BE2C (cell line): ENCODE data around the gene GRM5. TPM values are rescaled to one million over a fixed set of nuclear protein-coding genes. Genes with fewer than 3 reads are reported as not detected.
"Not testable (repeated sequence)": the region's sequence is repeated elsewhere in the genome, so short reads cannot be mapped to it uniquely, and the experiment has no call there.

Experiments used
- DNase-seq: peaks from one replicate; pipeline ENCODE4 v3.0.0-alpha.2; 2020
- H3K27me3 ChIP-seq: fragments of 250-450 bp; sonication (Bioruptor Pico); 2 replicates; pipeline ENCODE4 v1.5.1; 2020; ENCODE audit warnings: mild to moderate bottlenecking
- H3K36me3 ChIP-seq: fragments of 250-450 bp; sonication (Bioruptor Pico); 2 replicates; pipeline ENCODE4 v1.5.1; 2020; ENCODE audit warnings: mild to moderate bottlenecking
- H3K4me1 ChIP-seq: fragments of 250-450 bp; sonication (Bioruptor Pico); 2 replicates; pipeline ENCODE4 v1.5.1; 2020
- H3K4me3 ChIP-seq: 2 replicates; pipeline ENCODE4 v1.5.1; 2011; ENCODE audit warnings: low read depth, low read length
- H3K9me3 ChIP-seq: fragments of 250-450 bp; sonication (Bioruptor Pico); 2 replicates; pipeline ENCODE4 v1.5.1; 2020
- CTCF ChIP-seq: IDR thresholded peaks from 2 replicates; pipeline ENCODE4 v1.5.1; 2012; ENCODE audit warnings: mild to moderate bottlenecking, low read depth, low read length
- polyA plus RNA-seq: library from polyadenylated mRNA; unstranded; fragments of >200 nt; gene quantifications from one replicate; pipeline ENCODE4 v1.2.1, GENCODE V29; 2012; ENCODE audit warnings: low read depth, missing spikeins; ENCODE audit not compliant: insufficient read length, insufficient read depth

GRM5 gene
- polyA plus RNA-seq: not detected

DNA sequence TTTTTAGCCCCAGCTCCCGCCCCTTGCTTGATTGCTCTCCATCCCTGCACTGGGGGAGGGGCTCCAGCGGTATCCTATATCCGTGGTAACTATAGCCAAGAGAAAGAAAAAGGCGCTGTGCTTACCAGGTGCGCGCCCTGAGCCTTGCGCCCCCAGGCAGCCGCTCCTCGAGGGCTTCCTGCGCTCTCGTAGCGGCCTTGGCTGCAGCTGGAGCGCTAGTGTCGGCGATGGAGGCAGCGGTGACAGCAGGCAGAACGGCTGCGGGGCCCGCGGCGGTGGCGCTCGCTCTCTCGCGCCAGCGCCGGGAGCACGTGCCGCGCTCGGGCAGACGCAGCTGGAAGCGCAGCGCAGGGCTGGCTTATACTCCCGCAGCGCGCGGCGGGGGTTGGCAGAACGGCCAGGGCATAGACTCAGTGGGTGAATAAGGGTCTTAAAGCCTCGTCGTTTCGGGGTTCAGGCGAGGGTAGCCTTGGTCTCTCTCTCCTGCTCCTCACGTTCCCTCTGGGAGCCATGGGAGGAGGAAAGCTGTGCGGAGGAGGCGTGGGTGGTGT, at the start of gene GRM5:
Gene GRM5, minus strand, starts transcription at position 332 of the 551 bp plus-strand sequence. CDS start 18,110 bp downstream, outside the sequence.
- not testable (repeated sequence) for H3K4me1 ChIP-seq, H3K27me3 ChIP-seq, H3K36me3 ChIP-seq, H3K4me3 ChIP-seq, H3K9me3 ChIP-seq
- DNase-seq: peak; percentile 21

DNA sequence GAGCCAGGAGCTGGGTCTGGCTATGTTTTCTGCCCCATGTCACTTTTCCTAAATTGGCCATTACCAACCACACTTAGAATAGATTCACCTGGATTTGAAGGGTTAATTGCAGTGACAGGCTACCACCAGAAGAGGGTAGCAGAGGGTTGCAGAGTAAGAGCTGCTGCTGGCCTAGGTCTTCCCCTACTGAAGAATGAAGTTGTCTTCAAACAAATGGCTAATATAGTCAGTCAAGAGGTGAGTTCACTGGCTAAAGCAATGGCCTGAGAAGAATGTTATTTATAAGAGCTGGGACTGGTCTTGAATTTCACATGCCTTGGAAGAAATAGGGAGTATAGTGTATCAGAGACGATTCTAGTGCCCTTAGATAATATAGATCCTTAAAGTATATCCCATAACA, 32.2 kb upstream of the GRM5 start:
- not testable (repeated sequence) for H3K36me3 ChIP-seq, H3K4me1 ChIP-seq, H3K27me3 ChIP-seq, H3K9me3 ChIP-seq, H3K4me3 ChIP-seq, DNase-seq
- TF ChIP-seq CTCF: peak; percentile 79

DNA sequence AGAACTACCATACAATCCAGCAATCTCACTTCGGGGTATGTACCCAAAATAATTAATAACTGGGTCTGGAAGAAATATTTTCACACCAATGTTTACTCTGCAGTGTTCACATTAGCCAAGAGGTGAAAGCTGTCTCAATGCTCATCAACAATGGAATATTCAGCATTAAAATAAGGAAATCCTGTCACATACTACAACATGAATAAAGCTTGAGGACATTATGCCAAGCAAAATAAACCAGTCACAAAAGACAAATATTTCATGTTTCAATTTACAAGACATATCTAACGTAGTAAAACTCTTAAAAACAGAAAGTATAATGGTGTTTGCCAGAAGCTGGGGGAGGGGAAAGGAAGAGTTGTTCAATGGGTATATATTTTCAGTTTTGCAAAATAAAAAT, 28.0 kb upstream of the GRM5 start:
- H3K4me1 ChIP-seq, DNase-seq, H3K9me3 ChIP-seq, H3K27me3 ChIP-seq, H3K4me3 ChIP-seq, H3K36me3 ChIP-seq: not testable (repeated sequence)

DNA sequence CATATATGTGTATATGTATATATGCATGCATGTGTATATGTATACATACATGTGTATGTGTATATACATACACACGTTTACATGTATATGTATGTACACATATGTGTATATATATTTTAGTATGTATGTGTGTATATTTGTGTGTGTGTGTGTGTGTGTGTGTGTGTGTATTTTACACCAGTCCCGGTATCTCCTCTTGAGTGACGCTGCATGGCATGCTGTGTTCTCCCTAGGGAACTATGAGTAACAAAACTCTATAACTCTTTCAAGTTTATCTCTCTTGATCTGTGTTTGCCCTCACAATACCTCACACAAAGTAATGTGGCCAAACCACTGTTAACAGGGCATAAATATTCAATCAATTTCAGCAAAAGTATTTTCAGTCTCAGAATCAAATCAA, 19.2 kb upstream of the GRM5 start:
- not testable (repeated sequence) for H3K4me1 ChIP-seq, DNase-seq, H3K9me3 ChIP-seq, H3K4me3 ChIP-seq, H3K27me3 ChIP-seq, H3K36me3 ChIP-seq

DNA sequence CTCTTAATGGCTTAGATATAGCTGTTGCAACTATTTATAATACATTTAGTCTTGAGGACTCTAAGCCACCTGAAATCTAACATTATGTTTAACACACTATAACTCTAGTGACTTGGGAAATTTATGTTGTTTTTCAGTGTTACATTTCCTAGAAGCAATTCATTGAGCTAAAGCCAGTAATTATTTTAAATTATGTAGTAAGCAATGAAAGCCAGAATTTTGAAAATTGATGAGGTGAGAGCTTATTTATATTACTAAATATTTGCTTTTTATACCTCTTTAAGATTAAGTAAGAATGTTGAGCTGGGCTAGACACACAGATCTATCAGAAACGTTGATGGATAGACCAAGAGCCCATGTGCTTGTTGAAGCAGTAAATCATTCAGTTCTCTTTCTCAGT, 5.1 kb upstream of the GRM5 start:
- not testable (repeated sequence) for H3K36me3 ChIP-seq, DNase-seq, H3K27me3 ChIP-seq, H3K9me3 ChIP-seq, H3K4me1 ChIP-seq, H3K4me3 ChIP-seq

- Histone ChIP-seq H3K36me3 (no peaks in the 10 kb centered on the region), H3K27me3 (no peaks in the 10 kb centered on the region), H3K4me3 (no peak overlapping the region), H3K9me3 (no peaks in the 10 kb centered on the region), H3K4me1 (no peaks in the 10 kb centered on the region)
- no peak for TF ChIP-seq CTCF
- DNase-seq: no peak
Measured at GRCh38 chr11:89067264-89067663, 1.5 kb upstream of the GRM5 start.

DNA sequence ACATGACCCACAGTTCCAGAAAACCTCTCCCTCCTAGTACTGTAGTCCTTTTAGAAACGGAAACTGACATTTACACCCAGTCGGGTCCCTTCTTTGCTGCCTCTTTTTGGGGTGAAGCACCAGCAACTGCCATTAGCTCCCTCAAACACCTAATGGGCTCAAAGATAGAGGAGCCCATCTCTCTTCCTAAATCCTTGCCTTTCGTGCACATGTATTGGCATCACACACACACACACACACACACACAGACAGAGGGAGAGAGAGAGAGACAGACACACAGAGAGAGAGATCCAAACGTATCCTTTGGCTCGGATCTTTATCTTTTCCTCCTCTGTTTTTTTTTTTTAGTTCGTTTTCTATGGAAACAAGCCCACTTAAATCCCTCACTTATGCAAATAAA, 716 bp downstream of the GRM5 start:
- TF ChIP-seq CTCF: no peak
- H3K9me3 ChIP-seq: no peaks in the 10 kb centered on the region
- no peaks in the 10 kb centered on the region for H3K27me3 ChIP-seq
- H3K4me3 ChIP-seq: no peak overlapping the region
- H3K36me3 ChIP-seq: no peaks in the 10 kb centered on the region
- DNase-seq: no peak
- H3K4me1 ChIP-seq: no peaks in the 10 kb centered on the region

DNA sequence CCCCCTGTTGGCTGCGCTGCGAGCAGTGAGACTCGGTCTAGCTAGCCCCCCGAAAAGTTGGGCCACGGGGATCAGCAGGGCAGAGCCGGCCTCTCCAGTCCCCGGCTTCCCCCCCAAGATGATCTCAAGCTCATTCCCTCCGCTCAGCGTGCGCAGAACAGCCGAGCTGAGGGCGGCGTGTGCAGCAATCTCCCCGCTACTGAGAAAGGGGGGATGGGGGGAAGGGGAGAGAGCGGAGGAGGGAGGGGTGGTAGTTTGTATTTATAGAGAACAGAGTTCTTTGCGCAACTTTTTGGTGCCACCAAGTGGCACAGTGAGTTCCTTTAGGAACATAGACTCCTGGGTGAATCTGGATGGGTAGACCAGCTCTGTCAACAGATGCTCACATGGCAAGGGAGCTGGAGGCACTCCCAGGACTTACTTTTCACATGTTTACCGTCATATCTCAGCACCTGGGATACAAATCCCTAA, 2.3 kb downstream of the GRM5 start:
- H3K4me3 ChIP-seq, H3K4me1 ChIP-seq, H3K27me3 ChIP-seq, H3K36me3 ChIP-seq, H3K9me3 ChIP-seq, DNase-seq: not testable (repeated sequence)

GRCh38 chr11:89062771-89063298, 2.9 kb downstream of the GRM5 start:
- H3K9me3 ChIP-seq, H3K36me3 ChIP-seq, H3K4me3 ChIP-seq, H3K27me3 ChIP-seq, DNase-seq, H3K4me1 ChIP-seq: not testable (repeated sequence)

DNA sequence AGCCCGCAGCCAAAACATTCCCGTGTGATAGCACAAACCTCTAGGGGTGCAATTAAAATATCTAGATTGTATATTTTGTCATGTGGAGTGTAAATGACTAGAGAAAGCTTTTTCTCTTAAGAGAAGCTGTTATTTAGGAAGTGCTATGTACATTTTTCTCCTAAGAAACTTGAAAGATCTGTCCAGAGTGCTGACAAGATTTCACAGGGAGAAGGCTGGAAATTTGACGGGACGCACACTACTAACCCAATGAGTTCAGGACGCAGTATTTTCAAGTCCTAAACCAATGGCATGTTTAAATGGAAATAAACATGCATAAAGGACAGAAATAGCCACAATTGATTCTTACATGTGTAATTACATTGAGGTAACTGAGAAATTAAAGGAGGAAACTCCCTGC, 3.9 kb downstream of the GRM5 start:
- not testable (repeated sequence) for H3K27me3 ChIP-seq, DNase-seq, H3K4me1 ChIP-seq, H3K36me3 ChIP-seq, H3K9me3 ChIP-seq, H3K4me3 ChIP-seq

DNA sequence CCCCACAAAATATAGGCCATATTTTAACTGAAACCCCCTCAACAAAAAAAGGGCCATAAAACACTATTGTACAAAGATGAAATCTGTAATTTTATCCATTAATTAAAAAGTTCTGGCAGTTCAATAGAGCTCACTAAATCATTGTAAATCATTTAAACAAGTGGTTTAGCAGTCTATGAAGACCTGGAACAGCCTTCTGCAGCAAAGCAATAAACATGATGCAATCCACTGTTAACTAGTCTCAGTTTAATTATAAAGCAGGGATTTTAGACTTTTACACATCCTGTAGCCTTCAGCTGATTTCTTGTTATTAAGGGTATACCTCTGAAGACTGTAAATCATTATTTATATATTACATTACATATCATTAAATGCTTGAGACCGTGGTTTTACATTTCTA, 8.4 kb downstream of the GRM5 start:
- H3K9me3 ChIP-seq, H3K36me3 ChIP-seq, H3K4me3 ChIP-seq, DNase-seq, H3K27me3 ChIP-seq, H3K4me1 ChIP-seq: not testable (repeated sequence)
